Measurements from ENCODE around the gene OCA2.

The OCA2 gene

DNA sequence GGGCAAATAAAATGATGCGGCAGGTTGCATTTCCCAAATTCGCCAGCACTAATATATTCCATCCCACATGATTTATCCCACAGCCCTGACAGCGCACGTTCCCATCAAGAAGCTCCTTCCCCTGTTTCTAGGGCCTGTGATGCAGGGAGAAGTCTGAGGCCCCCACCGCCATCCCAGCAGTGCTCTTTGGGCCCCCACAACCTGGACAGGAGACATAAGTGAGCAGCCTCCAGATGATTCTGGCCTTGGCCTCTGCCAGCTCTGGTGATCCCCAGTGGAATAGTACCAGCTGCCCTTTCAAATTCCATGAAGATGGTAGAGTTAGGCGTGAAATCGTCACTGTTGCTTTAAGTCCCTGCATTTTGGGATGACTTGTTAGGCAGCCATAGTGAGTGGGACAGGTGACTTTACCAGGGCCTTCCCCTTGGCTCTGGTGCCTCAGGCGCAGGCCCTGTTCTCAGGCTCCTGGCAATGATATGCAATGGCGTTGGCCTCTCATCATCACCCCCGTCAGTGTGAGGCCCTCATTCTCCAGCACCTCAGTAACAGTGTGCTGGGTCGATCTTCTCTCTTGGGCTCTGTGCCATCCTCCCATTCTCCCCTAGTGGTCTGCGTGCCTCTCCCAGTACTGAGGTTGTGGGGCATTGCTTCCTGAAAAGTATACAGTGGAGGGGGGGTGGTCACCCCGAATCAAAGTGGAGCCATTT lies 263.7 kb downstream of the OCA2 start:
- no peak for DNase-seq

DNA sequence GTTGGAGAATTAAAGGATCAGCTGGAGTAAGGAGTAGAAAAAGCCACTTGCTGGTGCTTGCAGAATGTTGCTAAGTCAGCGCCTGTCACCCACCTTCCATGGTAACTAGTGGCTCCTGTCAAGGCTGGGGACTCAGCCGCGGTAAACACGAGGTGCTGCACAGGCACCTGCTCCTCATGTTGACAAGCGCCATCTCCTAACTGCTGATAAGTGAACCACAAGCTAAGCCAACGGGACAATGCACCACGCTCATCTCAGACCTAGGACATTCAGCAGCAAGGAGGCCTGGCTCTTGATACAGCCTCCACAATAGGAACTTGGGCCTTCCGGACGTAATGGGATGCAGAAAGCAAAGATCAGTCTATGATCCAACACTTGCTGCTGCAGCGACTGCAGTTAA lies 264.4 kb downstream of the OCA2 start:
- DNase-seq: no peak

DNA sequence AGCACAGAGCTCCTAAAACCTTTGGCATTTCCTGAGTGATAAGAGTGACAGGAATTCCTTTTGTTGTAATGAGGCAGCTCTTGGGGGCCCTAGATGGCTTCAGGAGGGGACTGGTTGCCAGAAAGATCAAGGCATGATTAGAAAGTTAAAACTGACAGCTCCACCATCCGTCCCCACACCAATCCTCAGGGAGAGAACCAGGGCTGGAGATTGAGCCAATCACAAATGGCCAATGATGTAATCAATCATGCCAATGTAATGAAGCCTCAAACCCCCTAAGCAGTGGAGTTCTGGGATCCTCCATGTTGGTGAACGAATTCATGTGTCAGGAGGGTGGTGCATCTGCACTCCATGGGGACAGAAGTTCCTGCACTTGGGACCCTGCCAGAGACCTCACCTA lies 265.1 kb downstream of the OCA2 start:
- DNase-seq: no peak

DNA sequence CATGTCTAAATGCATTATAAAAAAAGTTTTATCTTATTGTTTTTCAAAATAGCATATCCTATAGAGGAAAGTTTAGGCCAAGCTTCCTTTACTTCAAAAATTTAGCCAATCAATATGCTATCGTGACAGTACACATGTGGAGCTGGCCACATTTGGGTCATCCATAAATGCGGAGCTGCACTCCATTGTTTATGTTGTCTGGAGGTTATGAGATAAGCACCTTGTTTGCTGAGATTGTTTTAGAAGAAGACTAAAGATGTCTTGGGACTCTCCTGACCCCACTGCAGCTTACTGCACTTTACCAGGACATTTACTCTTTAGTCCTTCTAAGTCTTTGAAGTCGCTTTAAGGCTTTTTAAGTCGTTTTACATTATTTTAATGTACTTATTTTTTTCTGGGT lies 265.9 kb downstream of the OCA2 start:
- DNase-seq: no peak

DNA sequence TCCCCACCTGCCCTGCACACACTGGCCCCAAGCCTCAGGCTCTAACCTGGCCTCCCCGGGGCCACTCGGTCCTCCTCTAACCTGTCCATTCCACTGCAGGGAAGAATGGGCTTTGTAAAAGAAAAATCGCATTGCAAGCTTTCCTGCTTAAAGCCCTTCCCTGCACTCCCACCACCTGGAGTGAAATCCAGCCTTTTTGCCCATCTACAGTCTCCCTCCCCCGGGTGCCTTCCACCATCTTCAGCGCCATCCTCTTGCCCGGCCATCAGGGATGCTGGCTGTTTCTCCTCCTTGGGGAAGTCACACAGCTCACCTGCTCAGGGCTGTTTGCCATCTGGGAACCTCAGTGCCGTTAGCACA lies 266.9 kb downstream of the OCA2 start:
- DNase-seq: no peak

DNA sequence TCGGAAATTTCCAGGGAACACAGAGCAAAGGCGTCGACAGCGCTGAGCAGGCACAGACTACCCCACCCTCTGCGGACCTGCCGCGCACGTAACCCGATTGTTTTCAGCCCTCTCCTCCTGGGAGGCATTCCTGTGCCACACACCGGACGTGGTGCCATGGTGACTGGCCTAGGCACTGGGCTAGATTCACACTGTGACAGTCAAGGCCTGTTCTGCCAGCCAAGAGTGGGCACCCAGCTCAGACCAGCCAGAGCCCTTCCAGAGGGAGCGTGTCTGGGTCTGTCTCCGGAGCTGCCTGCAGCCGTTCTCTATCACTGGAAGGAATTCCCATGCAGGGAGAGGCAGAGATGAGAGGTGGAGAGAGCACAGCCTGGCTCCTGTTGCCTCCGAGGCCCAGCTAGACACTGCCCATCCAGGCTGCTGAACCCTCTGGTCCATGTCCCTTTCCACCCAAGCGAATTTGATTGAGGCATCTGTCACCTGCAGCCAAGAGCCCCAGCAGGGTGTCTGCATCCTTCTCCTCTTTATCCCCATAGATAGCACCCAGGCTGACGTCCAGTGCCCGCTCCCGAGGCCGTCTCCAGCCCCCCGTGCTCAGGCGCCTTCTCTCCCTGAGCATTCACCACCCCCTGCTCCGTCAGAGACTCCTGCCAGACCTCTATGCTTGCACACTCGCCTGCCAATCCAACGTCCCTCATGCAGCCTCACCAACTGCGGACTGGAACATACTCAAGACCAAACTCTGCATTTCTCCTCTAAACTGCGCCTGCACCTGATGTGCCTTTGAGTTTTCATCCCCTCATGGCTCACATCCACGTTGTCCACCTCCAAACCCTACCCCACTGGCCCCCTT lies 267.5 kb downstream of the OCA2 start:
- no peak for DNase-seq

DNA sequence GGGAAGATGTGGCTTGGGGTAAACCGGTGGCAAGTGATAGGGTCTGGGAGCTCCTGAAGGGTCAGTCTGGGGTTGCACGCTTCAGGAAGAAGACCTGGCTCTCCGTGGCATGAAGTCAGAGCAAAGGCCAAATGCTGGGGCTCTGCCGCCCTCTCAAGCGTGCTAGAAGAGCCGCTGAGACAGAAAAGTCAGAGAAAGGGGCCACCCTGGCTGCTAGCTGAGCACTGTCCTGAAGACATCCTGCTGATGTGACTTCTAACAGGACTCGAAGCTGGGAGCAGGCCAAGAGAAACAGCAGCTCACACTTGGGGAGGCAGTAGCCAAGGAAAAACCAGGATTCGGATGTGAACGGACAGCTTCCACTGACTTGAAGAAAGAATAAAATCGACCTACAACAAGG lies 270.4 kb downstream of the OCA2 start:
- DNase-seq: no peak

DNA sequence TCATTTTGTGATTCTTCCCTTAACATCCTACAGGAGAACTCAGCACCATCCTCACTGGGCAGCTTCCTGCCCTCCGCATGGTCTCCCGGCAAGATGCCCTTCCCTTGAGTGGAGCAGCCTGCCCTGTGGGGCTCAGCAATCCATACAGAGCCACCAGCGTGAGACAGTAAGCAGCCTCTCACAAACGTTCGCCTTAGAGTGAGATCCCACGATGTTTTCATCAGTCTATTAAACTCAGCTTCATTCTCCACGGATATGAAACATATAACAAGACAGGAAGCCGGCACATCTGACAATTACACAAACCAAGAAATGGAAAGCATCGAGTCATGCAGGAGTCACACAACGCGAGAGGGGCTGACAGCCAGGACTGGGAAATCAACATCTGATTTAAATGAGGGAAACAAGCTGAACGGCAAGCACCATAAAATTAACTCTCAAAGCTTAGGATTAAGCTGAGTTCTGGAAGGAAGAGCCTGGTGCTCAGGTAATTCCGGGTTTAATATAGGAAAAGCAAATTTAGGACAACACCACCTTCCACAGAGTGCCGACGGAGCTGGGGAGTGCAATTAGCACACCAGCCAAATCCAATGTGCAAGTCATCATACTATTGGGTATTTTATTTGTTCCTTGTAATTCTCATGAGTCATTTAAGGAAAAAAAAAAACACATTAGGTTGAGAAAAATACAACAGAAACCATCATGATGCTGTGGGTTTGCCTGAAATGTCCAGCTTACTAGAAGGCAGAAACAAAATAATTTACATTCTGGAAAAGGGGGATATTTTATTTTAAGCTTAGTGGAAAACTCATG lies 272.0 kb downstream of the OCA2 start:
- no peak for DNase-seq

DNA sequence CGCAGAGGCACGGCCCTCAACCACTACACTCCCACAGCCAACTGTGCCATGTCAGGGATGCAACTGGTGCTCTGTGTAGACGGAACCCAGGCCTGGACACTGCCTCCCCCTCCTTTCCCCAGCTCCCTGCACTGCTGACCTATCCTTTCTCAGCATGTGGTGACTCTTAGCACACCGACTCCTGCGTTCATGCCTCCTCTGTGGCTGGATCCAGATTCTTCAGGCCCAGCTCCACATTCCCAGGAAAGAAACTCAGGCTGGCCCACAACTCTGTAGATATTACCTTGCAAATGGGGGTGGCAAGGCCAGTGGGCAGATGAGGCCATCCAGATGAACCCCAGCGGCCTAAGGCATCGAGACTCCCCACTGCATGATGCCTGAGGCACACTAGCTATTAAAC lies 272.7 kb downstream of the OCA2 start:
- DNase-seq: no peak

DNA sequence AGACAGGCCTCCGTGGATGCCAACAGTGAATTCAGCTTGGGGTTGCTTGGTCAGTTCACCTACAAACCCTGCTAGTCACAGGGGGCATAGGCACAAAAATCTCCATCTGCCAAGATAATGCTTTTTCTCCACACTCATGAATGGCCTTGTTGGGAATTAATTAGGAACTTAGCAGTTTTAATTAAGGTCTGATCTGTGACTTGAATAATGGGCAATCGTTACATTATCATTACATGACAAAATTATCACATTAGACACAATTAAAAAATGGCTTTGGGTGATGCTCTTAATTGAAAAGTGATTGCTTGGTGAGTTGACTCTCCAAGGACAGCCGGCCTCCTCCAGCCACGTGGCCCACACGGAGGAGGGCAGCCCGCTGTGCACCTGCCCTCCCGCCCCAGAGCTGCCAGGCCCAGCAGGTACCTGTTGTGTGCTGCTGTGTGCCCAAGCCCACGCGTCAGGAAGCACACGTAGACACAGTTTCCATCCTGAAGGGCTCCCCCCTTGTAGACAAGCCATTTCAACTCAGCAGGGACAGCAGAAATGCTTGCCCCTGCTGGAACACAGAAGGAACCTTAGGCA lies 274.2 kb downstream of the OCA2 start:
- no peak for DNase-seq

DNA sequence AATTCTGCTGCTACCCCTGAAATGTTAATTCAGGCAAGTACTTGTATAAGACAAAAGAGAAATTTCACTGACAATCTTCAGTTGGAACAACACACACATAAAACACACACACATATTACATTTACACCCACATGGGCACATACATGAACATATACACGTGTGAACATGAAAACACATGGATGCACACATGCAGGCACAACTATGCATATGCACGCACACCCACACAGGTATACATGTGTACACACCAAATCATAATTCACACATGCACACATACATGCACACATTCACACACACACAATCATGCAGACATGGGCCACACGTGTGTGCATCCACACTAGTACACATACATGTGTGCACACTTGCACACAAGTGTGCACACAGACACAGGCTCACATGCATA lies 277.8 kb downstream of the OCA2 start:
- no peak for DNase-seq

DNA sequence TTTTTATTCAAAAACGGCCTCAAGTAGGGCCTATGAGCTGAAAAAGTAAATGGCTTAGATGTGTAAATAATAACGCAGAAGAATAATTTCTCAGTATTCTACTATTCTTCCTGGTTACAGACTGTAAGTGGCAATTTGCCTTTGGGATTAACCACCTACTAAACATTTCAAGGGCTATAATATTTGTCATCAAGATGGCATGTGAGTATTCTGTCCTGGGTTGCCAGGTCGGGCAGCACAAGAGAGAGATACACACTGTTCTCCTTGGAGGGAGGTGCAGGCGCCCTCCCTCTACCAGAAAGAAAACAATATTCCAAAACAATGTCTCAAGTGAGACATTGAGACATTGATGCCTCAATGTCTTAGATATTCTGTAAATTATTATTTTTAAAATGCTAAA lies 278.4 kb downstream of the OCA2 start:
- no peak for DNase-seq

DNA sequence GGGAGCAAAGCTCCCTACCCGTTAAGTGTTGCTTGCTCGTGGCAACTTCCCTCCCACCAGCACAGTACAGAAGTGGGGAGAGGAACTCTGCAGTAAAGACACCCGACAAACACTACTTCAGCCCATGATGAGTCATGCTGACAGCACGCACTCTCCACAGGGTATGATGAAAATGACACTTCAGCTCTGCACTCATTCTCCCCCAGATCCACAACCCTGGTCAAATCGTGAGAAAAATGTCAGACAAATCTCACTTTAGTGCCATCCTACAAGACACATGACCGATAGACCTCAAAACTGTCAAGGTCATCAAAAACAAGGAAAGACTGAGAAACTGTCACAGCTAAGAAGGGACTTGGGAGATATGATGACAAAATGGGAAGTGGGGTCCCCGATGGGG lies 278.9 kb downstream of the OCA2 start:
- no peak for DNase-seq

DNA sequence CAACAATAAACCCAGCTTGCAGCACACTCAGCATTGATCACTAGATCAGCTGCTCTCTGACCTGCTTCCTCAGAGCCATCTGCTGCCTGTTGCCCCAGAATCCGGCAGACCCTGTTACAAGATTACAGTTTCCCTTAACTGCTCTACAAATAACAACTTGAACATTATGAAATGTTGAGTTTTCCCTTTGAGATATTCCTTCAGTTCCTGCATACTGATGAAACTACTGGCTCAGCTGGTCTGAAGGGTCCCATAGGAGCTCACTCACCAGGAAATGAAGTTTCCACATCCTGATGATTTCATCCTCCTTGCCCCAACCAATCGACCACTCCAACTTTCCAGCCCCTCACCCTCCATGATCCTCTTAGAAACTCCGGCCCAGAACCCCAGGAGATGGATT lies 281.9 kb downstream of the OCA2 start:
- no peak for DNase-seq

DNA sequence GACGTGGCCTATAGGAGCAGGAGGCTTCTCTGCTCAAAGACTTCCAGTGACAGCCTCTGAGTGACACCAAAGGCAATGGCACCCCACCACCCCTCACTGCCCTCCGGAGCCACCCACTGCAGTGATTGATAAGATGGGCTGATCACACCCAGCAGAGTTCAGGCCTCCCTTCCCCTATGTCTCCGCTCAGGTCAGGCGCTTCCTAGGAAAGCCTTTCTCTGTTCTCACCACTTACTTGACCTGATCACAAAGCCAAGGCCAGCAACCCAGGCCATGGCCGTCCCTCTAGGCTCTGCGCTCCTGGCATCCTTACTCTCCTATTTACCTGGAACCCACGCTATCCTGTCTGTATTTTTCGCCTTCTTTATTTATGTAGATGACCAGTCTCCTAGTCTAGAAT lies 282.3 kb downstream of the OCA2 start:
- no peak for DNase-seq

DNA sequence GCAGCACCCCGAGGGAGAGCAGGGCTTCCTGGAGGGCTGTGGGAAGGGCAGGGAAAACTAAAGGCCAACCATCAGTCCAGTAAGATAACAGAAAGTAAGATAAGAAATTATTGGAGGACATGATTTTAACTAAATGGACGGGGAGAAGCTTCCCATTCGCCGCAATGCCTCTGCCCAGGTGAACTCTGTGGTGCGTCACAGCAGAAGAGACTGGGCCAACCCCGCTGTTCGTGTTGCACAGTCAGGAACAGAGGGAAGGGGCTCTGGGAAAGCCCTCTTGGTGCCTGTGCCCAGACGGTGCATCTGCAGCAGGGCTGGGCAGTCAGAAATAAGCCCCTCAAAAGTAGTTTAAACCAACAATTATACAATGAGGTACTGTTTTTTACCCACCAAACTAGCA lies 284.1 kb downstream of the OCA2 start:
- DNase-seq: no peak

DNA sequence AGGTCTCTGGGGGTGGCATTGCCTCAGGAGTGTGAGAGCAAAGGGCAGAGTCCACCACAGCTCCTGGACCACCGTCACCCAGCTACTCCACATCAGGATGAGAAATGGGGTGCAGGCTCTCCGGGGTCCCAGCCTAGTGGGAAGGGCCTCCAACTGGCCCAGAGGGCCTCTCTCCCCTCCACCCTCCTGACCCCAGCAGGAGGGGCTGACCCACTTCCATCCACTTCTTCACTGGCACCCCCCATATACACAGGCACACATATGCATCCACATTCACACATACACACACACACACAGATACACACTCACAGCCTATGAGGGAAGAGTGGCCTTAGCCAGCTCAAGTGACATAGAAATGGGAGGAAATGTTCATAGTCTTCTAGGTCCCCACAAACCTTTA lies 286.0 kb downstream of the OCA2 start:
- DNase-seq: no peak

DNA sequence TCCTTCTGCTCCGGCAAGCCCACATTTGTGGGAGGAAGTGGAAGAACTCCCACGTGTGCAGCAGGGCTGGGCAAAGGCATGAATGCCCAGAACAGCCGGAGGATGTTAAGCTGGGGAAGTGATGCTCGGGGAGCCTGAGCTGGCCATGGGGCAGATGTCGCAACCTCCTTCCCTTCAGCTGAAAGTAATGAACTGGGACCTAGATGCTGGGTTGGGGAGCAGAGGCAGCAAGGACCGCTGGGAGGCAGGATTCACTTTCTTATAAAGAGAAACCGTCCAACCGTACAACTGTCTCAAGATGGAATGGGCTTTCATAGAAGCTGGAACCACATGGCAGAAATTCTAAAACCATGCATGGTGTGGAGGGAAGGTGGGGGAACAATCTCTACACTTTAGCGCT lies 290.9 kb downstream of the OCA2 start:
- no peak for DNase-seq

DNA sequence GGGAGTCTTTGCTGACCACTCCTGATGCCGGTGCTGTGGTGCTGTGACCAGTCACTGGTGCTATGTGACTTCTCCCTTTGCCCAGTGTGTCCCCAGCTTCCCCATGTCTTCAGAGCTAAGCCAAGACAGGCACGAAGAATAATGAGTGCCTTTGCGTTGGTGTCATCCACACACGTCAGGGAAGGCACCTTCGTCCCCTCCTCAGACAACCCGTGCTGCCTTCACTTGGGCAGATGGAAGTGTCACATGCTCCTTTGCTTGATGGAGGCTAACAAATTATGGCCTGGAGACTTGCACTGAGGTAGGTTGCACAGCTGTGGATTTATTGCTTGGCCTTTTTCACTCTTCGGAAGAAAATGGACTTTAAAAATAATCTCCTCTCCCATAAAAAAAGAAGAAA lies 291.8 kb downstream of the OCA2 start:
- no peak for DNase-seq

DNA sequence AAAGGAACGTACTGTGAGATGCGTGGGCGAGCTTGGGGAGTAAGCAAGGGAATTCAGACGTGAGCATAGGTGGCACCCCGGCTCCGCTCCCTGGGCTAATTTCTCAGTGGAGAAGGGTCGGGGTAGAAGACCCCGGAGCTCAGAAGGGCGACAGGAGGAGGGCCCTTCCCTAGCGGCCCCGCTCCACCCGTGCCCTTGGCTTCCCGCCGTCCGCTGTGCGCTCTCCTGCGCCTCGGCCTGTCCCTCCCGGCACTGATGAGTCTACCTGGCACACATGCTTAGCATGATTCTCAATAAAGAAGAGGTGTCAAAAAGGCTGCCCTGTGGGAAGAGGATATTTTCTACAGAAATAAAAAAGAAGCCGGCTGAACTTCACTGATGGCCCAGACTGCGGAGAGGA lies 292.7 kb downstream of the OCA2 start:
- DNase-seq: no peak

DNA sequence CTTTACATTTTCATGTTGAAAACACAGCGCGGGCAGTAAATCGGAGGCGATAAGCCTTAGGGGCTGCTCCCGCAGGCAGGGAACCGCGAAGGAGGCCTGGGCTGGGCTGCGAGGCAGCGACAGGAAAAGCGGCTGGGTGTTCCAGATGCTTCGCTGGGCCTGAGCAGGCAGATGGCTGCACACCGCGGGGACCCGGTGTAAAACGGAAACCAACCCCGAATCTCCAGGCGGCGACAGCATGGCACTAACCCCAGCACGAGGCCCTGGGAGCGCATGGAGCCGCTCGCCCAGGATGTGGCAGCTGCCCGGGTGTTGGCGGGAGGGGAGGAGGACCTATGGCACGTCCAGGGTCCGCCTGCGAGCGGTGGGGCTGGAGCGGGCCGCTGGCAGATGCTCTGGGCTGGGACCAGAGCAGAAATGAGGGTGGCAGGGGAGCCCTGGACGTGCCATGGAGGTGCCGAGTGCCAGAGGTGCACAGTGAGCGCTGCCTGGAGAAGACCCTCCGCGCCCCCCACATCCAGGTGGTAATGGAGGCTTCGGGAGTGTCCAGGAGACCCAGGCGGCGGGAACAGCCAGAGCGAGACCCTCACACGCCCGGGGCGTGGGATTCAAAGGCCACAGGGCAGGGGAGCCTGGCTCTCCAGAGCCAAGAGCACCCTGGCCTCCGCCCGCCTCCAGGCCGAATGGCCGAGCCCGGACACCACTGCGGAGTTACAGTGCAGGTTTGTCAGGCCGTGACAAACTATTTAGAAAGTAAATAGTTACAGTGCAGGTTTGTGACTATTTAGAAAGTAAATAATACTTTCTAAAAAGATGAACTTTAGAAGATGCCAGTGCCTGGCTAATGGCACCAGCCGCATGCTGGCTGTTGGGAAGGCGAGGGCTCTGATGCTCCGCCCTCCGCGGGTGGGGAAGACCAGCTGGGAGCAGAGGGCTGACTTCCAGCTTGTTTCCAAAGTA lies 293.6 kb downstream of the OCA2 start:
- no peak for DNase-seq

DNA sequence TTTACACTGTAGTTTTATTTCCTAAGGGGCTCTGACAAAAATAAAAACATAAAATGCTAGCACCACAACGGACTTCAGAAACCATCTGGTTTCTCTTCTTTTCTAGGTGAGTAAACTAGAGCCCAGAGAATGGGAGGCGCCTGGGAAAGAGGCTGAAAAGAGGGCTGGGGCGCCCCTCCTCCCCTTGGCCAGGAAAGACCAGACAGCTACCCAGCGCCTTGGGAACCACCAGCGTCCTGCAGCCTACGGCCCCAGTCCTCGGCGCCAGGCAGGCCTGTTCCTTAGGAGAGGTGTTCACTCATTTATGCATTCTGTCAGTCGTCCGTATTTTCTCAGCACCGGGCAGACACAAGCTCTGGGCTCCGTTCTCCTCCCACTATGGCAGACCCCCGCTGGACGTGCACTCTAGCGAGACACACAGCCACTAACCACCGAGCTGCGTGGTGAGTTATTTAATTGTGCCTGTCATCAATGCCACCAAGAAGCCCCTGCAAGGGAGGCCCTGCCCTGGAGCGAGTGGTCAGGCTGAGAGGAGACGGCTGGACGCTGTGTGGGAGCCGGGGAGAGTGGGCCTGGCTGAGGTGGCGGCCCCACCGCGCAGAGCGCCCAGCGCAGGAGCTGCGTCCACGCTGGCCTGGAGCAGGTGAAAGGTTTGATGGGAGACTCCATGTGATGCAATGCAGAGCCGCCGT lies 294.4 kb downstream of the OCA2 start:
- DNase-seq: no peak

Data from NCI-H446 treated with DMSO at 0.1 percent for 48 hours (cell line).